Panc1 (cell line): Measurements from ENCODE around the gene CD37. TPM values are rescaled to one million over a fixed set of nuclear protein-coding genes. Genes with fewer than 3 reads are reported as not detected.

Experiments
- ATAC-seq: fragments of 200-7000 bp; cut with Tn5 transposase; 2 replicates; pipeline ENCODE4 v1.9.1; 2020; ENCODE audit warnings: mild to moderate bottlenecking, moderate library complexity
- BruUV-seq: library from RNA; stranded (reverse); fragments of 400-500 nt; replicated peaks from 2 replicates; lab custom pipeline; 2021; lab: Mats Ljungman, UMichigan
- CTCF ChIA-PET: fragments of 300-600 bp; sonication (Branson Sonifier 250); formaldehyde crosslinking; loops from one replicate; lab custom pipeline; 2022; ENCODE audit warnings: antibody characterized with exemption; lab: Charles Lee
- POLR2A ChIA-PET: fragments of 300-600 bp; sonication (Branson Sonifier 250); formaldehyde crosslinking; loops from one replicate; lab custom pipeline; 2022; ENCODE audit warnings: antibody characterized with exemption; lab: Charles Lee
- DNase-seq: peaks from one replicate; pipeline ENCODE4 v3.0.0-alpha.2; 2010; ENCODE audit warnings: low read depth, low spot score
- H3K27ac ChIP-seq: 2 replicates; pipeline ENCODE4 v1.5.1; 2011; ENCODE audit warnings: mild to moderate bottlenecking, low read length, inconsistent platforms
- H3K27me3 ChIP-seq: fragments of 200-500 bp; sonication (Bioruptor generic); 2 replicates; pipeline ENCODE4 v1.6.0; 2014; ENCODE audit warnings: low read length, inconsistent platforms; ENCODE audit not compliant: control insufficient read depth, insufficient read depth
- H3K36me3 ChIP-seq: fragments of 200-500 bp; sonication (Bioruptor generic); 2 replicates; pipeline ENCODE4 v1.5.1; 2014; ENCODE audit warnings: inconsistent platforms, mild to moderate bottlenecking, low read length, moderate library complexity; ENCODE audit not compliant: control insufficient read depth, insufficient read depth
- H3K4me1 ChIP-seq: 2 replicates; pipeline ENCODE4 v1.5.1; 2011; ENCODE audit warnings: inconsistent platforms, mild to moderate bottlenecking, low read length, moderate library complexity; ENCODE audit not compliant: control insufficient read depth, insufficient read depth
- H3K4me3 ChIP-seq, 2 experiments: 2 replicates each; pipeline ENCODE4 v1.5.1; 2011 to 2012; ENCODE audit warnings: low read depth in 2 of 2, low read length in 2 of 2, mild to moderate bottlenecking in 2 of 2, inconsistent platforms in 1 of 2, moderate library complexity in 1 of 2
- H3K9me3 ChIP-seq: fragments of 200-500 bp; sonication (Bioruptor generic); 2 replicates; pipeline ENCODE4 v1.5.1; 2014; ENCODE audit warnings: low read depth, mild to moderate bottlenecking, inconsistent platforms, low read length, moderate library complexity; ENCODE audit not compliant: control insufficient read depth, insufficient read depth
- POLR2AphosphoS5 ChIP-seq: IDR thresholded peaks from 2 replicates; pipeline ENCODE4 v1.6.1; 2012; ENCODE audit warnings: mild to moderate bottlenecking, low read depth, low read length, moderate library complexity
- REST ChIP-seq, 2 experiments: IDR thresholded peaks; 2 replicates each; pipeline ENCODE4 v1.6.1; 2011 to 2012; ENCODE audit warnings: low read depth in 2 of 2, control low read depth in 1 of 2, low read length in 1 of 2, mild to moderate bottlenecking in 1 of 2, moderate library complexity in 1 of 2; ENCODE audit not compliant: insufficient read depth in 1 of 2
- SIN3A ChIP-seq: IDR thresholded peaks from 2 replicates; pipeline ENCODE4 v1.6.1; 2012; ENCODE audit warnings: low read depth, mild to moderate bottlenecking, low read length, moderate library complexity, borderline replicate concordance; ENCODE audit not compliant: insufficient read depth
- TCF7L2 ChIP-seq: IDR thresholded peaks from 2 replicates; pipeline ENCODE4 v1.6.1; 2011; ENCODE audit warnings: mild to moderate bottlenecking, low read depth, low read length, inconsistent platforms
- in situ Hi-C: cut with HindIII; loops from 2 replicates; pipeline ENCODE4 v1.10.0; 2016; ENCODE audit warnings: low sequenced_read_pairs, low pct_unique_long_range_greater_than_20kb
- intact Hi-C: fragments of 100-400 bp; cut with micrococcal nuclease; formaldehyde crosslinking; loops from one replicate; pipeline ENCODE4 v1.10.0; 2022; ENCODE audit not compliant: unreplicated experiment
- total RNA-seq: library from RNA; stranded (reverse); gene quantifications from one replicate; pipeline ENCODE4 v1.2.1, GENCODE V29; 2021; ENCODE audit not compliant: unreplicated experiment
- TF ChIP-seq, protein P1 (sequence below): fragments of 450-650 bp; IDR thresholded peaks from 2 replicates; pipeline ENCODE4 v1.5.1; 2017; ENCODE audit warnings: mild to moderate bottlenecking

CD37 gene
- total RNA-seq, 1 experiment from 2014 or later, result 0.33 TPM

DNA sequence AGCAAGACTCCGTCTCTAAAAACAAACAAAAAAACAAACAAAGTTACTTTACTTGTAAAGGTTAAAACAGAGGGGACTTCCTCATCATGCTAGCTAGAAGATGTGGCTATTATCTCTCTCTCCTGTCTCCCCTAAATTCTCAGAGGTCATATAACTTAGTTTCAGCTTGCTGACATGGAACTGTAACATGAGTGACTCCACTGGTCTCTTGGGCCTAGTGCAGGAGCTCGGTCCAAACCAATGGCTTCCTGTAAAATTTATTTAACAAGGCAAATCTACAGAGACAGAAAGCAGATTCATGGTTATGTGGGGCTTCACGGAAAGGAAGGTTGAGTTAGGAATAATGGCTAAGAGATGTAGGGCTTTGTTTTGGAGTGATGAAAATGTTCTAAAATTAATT, 43.3 kb downstream of the CD37 start:
- no peak overlapping the region for H3K4me3 ChIP-seq
- ChIA-PET CTCF (no interaction called here), POLR2A (no interaction called here)
- no peak for TF ChIP-seq REST (IDR thresholded peaks at IDR 0.05; ENCODE audit: insufficient read depth in 1 of 2, low read depth in 2 of 2, low read length in 1 of 2)
- H3K36me3 ChIP-seq, result no peaks in the 10 kb centered on the region
- ATAC-seq (no peak), DNase-seq (no peak)
- no TSS peak for BruUV-seq
- H3K27ac ChIP-seq, result no peak overlapping the region
- intact Hi-C loops, result no loop called here
- H3K9me3 ChIP-seq, result peaks cover 8% of the 10 kb centered on the region; the same call in 1 of the 2 replicates
- H3K4me1 ChIP-seq, result no peaks in the 10 kb centered on the region
- in situ Hi-C loops, result no loop called here
- no peaks in the 10 kb centered on the region for H3K27me3 ChIP-seq

GRCh38 chr19:49380391-49380790, 45.2 kb downstream of the CD37 start:
- Histone ChIP-seq H3K36me3 (no peaks in the 10 kb centered on the region), H3K4me1 (no peaks in the 10 kb centered on the region), H3K27ac (no peak overlapping the region), H3K4me3 (no peak overlapping the region), H3K27me3 (no peaks in the 10 kb centered on the region), H3K9me3 (peaks cover 8% of the 10 kb centered on the region; the same call in 1 of the 2 replicates)
- TF ChIP-seq TCF7L2 (no peak), SIN3A (no peak), REST (IDR thresholded peaks at IDR 0.05; ENCODE audit: insufficient read depth in 1 of 2, low read depth in 2 of 2, low read length in 1 of 2) (no peak), POLR2AphosphoS5 (no peak)
- TF ChIP-seq, protein P1, sequence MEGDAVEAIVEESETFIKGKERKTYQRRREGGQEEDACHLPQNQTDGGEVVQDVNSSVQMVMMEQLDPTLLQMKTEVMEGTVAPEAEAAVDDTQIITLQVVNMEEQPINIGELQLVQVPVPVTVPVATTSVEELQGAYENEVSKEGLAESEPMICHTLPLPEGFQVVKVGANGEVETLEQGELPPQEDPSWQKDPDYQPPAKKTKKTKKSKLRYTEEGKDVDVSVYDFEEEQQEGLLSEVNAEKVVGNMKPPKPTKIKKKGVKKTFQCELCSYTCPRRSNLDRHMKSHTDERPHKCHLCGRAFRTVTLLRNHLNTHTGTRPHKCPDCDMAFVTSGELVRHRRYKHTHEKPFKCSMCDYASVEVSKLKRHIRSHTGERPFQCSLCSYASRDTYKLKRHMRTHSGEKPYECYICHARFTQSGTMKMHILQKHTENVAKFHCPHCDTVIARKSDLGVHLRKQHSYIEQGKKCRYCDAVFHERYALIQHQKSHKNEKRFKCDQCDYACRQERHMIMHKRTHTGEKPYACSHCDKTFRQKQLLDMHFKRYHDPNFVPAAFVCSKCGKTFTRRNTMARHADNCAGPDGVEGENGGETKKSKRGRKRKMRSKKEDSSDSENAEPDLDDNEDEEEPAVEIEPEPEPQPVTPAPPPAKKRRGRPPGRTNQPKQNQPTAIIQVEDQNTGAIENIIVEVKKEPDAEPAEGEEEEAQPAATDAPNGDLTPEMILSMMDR, result no peak
- ChIA-PET POLR2A (no interaction called here), CTCF (interaction anchor here (0.6 kb wide), 1 partner anchor 105 kb away, joined by 6 read pairs; no protein-coding TSS in a partner anchor)
- BruUV-seq, result no TSS peak
- ATAC-seq, result no peak
- intact Hi-C loops, result no loop called here
- in situ Hi-C loops, result no loop called here
- no peak for DNase-seq
